ENCODE measurements around the gene KCNT2. TPM values are rescaled to one million over a fixed set of nuclear protein-coding genes. Genes with fewer than 3 reads are reported as not detected.

The KCNT2 gene
- total and polyA plus RNA-seq, 2 experiments from 2014 or later = 1.2 to 8.8 TPM

- no peaks in the 10 kb centered on the region for H3K9me2 ChIP-seq (replicated peaks; ENCODE audit: insufficient read depth)
- WGBS (ENCODE audit: low lambda C conversion rate, missing lambda C conversion rate) = 95% methylated on average over 2 of the region's 2 CpGs
- no peak overlapping the region for H3K4me3 ChIP-seq
- H2AFZ ChIP-seq = no peak overlapping the region
- peaks cover 13% of the 10 kb centered on the region for H3K4me1 ChIP-seq (ENCODE audit: insufficient read depth)
- H3K79me2 ChIP-seq = no peaks in the 10 kb centered on the region
- TF ChIP-seq EZH2 (IDR thresholded peaks at IDR 0.05; ENCODE audit: borderline replicate concordance) (no peak), EZH2phosphoT487 (IDR thresholded peaks at IDR 0.05; ENCODE audit: low read depth, severe bottlenecking, unreplicated experiment) (no peak), CTCF (IDR thresholded peaks at IDR 0.05; ENCODE audit: poor library complexity) (no peak)
- H3K36me3 ChIP-seq (replicated peaks; ENCODE audit: insufficient read depth, low read depth) = no peaks in the 10 kb centered on the region
- H3K4me2 ChIP-seq = no peak overlapping the region
- no peaks in the 10 kb centered on the region for H3K27me3 ChIP-seq
- no peaks in the 10 kb centered on the region for H4K20me1 ChIP-seq (ENCODE audit: insufficient read depth, poor library complexity, severe bottlenecking)
- no peak for DNase-seq (ENCODE audit: low spot score)
- H3K9me3 ChIP-seq (ENCODE audit: low read depth) = no peaks in the 10 kb centered on the region
- H3K27ac ChIP-seq = no peak overlapping the region
Measured at GRCh38 chr1:196412326-196412725, 195.9 kb downstream of the KCNT2 start.

- Histone ChIP-seq H2AFZ (no peak overlapping the region), H3K4me2 (no peak overlapping the region), H3K27me3 (no peaks in the 10 kb centered on the region), H3K9me3 (ENCODE audit: low read depth) (no peaks in the 10 kb centered on the region), H4K20me1 (ENCODE audit: insufficient read depth, poor library complexity, severe bottlenecking) (no peaks in the 10 kb centered on the region), H3K79me2 (no peaks in the 10 kb centered on the region), H3K4me1 (ENCODE audit: insufficient read depth) (peaks cover 20% of the 10 kb centered on the region), H3K27ac (no peak overlapping the region), H3K9me2 (replicated peaks; ENCODE audit: insufficient read depth) (no peaks in the 10 kb centered on the region), H3K36me3 (replicated peaks; ENCODE audit: insufficient read depth, low read depth) (no peaks in the 10 kb centered on the region), H3K4me3 (no peak overlapping the region)
- TF ChIP-seq EZH2phosphoT487 (IDR thresholded peaks at IDR 0.05; ENCODE audit: low read depth, severe bottlenecking, unreplicated experiment) (no peak), EZH2 (IDR thresholded peaks at IDR 0.05; ENCODE audit: borderline replicate concordance) (no peak), CTCF (IDR thresholded peaks at IDR 0.05; ENCODE audit: poor library complexity) (no peak)
- no peak for DNase-seq (ENCODE audit: low spot score)
Measured at GRCh38 chr1:196410768-196411167, 197.5 kb downstream of the KCNT2 start.

- H3K36me3 ChIP-seq (replicated peaks; ENCODE audit: insufficient read depth, low read depth) = no peaks in the 10 kb centered on the region
- no peak for DNase-seq (ENCODE audit: low spot score)
- no peak overlapping the region for H2AFZ ChIP-seq
- no peak overlapping the region for H3K27ac ChIP-seq
- TF ChIP-seq EZH2 (IDR thresholded peaks at IDR 0.05; ENCODE audit: borderline replicate concordance) = no peak
- TF ChIP-seq CTCF (IDR thresholded peaks at IDR 0.05; ENCODE audit: poor library complexity) = no peak
- no peak for TF ChIP-seq EZH2phosphoT487 (IDR thresholded peaks at IDR 0.05; ENCODE audit: low read depth, severe bottlenecking, unreplicated experiment)
- H3K9me3 ChIP-seq (ENCODE audit: low read depth) = no peaks in the 10 kb centered on the region
- H3K79me2 ChIP-seq = no peaks in the 10 kb centered on the region
- no peaks in the 10 kb centered on the region for H4K20me1 ChIP-seq (ENCODE audit: insufficient read depth, poor library complexity, severe bottlenecking)
- no peak overlapping the region for H3K4me3 ChIP-seq
- H3K27me3 ChIP-seq = no peaks in the 10 kb centered on the region
- WGBS (ENCODE audit: low lambda C conversion rate, missing lambda C conversion rate) = 98% methylated on average over 2 of the region's 2 CpGs
- H3K4me2 ChIP-seq = no peak overlapping the region
- H3K9me2 ChIP-seq (replicated peaks; ENCODE audit: insufficient read depth) = no peaks in the 10 kb centered on the region
- peaks cover 20% of the 10 kb centered on the region for H3K4me1 ChIP-seq (ENCODE audit: insufficient read depth)
Measured at GRCh38 chr1:196409586-196409985, 198.7 kb downstream of the KCNT2 start.
